Measurements from ENCODE around the gene ZNF614. TPM values are rescaled to one million over a fixed set of nuclear protein-coding genes. Genes with fewer than 3 reads are reported as not detected.

ZNF614 gene
- total and polyA plus RNA-seq, 2 of the 13 experiments (the other 11 are each of a cell fraction or from before 2014, with no cell fraction given), result 13.0 to 22.8 TPM

DNA sequence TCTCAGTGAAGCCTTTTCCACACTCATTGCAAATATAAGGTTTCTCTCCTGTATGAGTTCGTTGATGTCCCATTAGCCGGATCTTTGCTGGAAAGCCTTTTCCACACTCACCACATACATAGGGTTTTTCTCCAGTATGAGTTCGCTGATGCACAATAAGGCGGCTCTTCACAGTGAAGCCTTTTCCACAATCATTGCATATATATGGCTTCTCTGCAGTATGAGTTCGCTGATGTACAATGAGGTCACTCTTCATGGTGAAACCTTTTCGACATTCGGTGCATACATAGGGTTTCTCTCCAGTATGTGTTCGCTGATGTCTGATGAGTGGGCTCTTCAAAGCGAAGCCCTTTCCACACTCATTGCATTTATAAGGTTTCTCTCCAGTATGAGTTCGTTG is 34.8 kb downstream of the ZNF614 start (continued):
- no peak for TF ChIP-seq RFX5 (IDR thresholded peaks at IDR 0.05; ENCODE audit: low read depth, low read length)

DNA sequence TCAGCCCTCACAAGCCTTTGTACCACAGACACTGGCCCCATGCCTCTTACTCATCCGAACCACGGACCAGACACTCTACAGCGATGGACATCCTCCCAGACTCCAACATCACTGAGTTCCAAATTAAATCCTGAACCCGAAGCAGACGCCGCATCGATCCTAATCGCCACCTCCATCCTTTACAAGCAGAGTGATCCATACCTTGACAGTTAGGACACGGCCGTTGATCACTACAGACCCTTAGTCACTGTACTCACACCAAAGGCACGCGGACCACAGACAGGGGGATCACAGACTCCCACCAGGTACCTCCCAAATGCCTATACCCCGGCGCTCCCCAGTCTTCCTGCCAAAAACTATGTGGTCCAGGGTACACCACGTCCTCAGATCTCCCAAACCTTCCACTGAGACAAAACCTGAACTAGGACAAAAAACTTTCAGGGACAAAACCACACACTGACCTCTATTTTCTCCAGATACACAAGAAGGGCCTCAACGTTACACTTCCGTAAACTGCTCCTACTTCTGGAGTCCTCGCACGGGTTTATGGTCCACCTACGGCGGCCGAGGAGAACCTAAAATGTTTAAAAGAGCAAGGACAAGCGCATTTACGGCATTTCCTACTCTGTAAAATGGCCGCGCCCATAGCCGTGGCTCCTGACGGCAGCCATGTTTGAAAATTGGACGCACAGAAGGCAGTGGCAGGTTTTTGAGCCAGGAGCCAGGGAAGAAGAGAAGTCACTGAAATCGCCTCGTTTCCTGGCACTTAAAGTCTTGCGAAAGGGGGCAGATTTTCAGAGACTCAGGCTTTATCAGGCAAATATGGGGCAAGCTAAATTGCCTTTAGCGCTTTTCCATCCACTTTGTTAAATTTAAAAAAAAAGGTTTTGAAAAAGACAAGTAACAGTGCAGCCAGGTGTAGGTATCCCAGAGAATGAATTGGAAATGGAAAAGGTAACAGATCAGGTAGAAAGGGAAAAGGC is 41.6 kb downstream of the ZNF614 start, which contains the start of gene ZNF350:
TSS of gene ZNF350 (minus strand) at position 532 of the 983 bp plus-strand sequence. CDS start 12,480 bp downstream, outside the sequence.
- Histone ChIP-seq H3K27ac (ENCODE audit: extremely low read length, insufficient read depth, low read length) (peak within 1 kb of the TSS; percentile 72), H3K27me3 (ENCODE audit: control insufficient read depth in 1 of 2, insufficient read depth in 2 of 2, low read length in 2 of 2) (peaks cover 0 to 7% of the 10 kb centered on the region in 2 experiments; a peak in 1 of 5 replicates), H3K4me2 (ENCODE audit: low read depth, low read length) (peak within 1 kb of the TSS; percentile 89), H3K4me3 (replicated peaks in 1 of 3; ENCODE audit: insufficient read depth in 1 of 3, low read depth in 2 of 3, low read length in 3 of 3) (peak within 1 kb of the TSS; percentile 84 to 94 (median 88)), H3K36me3 (replicated peaks in 1 of 2; ENCODE audit: control insufficient read depth in 1 of 2, insufficient read depth in 2 of 2, low read length in 2 of 2) (no peaks in the 10 kb centered on the region), H3K4me1 (ENCODE audit: insufficient read depth, low read length) (peaks cover 10% of the 10 kb centered on the region; the same call in 1 of the 2 replicates), H3K79me2 (ENCODE audit: insufficient read depth, low read length) (peaks cover 33% of the 10 kb centered on the region), H2AFZ (ENCODE audit: low read length) (peak within 1 kb of the TSS; percentile 87), H4K20me1 (ENCODE audit: insufficient read depth, low read length) (no peaks in the 10 kb centered on the region), H3K9ac (ENCODE audit: insufficient read depth, low read depth, low read length) (peak within 1 kb of the TSS; percentile 92), H3K9me3 (ENCODE audit: low read length) (peaks cover 42% of the 10 kb centered on the region)
- TSS peak; percentile 72 for BruUV-seq (replicated peaks)
- FAIRE-seq (peak; percentile 92), ATAC-seq (peak; percentile 96), DNase-seq (ENCODE audit: low spot score) (peak; percentile 93)
- intact Hi-C loops (cut with micrococcal nuclease; ENCODE audit: unreplicated experiment), result no loop called here
- in situ Hi-C loops (cut with HindIII; ENCODE audit: extremely low pct_ligation_motif_present, low pct_unique_long_range_greater_than_20kb), result no loop called here
- CTCF ChIA-PET (ENCODE audit: low intra/inter-chr PET ratio, low total read pairs), result no interaction called here
- WGBS (ENCODE audit: low lambda C conversion rate), result 5% methylated on average over 29 of the region's 33 CpGs
- POLR2A ChIA-PET, result no interaction called here
- TF ChIP-seq ZC3H4 (CRISPR knock-in tag; IDR thresholded peaks at IDR 0.05; ENCODE audit: borderline replicate concordance) (no peak), GZF1 (CRISPR knock-in tag; IDR thresholded peaks at IDR 0.05) (no peak), ZNF550 (CRISPR knock-in tag; IDR thresholded peaks at IDR 0.05; ENCODE audit: borderline replicate concordance) (no peak), CREB1 (IDR thresholded peaks at IDR 0.05) (no peak), CREB1 (CRISPR knock-in tag; IDR thresholded peaks at IDR 0.05) (peak; percentile 82), ZNF260 (CRISPR knock-in tag; IDR thresholded peaks at IDR 0.05; ENCODE audit: borderline replicate concordance, low read depth) (no peak), ZNF225 (CRISPR knock-in tag; IDR thresholded peaks at IDR 0.05) (no peak), NONO (IDR thresholded peaks at IDR 0.05) (no peak), NONO (CRISPR knock-in tag; conservative IDR thresholded peaks at IDR 0.05) (peak; percentile 46; the same call in 1 of the 2 replicates), ZEB1 (IDR thresholded peaks at IDR 0.05; ENCODE audit: insufficient replicate concordance, low read depth) (peak; percentile 49), ZSCAN31 (CRISPR knock-in tag; IDR thresholded peaks at IDR 0.05; ENCODE audit: low read depth) (peak; percentile 68; the same call in 1 of the 2 replicates), TAF15 (IDR thresholded peaks at IDR 0.05; ENCODE audit: low read depth, low read length, poor library complexity, severe bottlenecking) (no peak), ARHGAP35 (CRISPR knock-in tag; IDR thresholded peaks at IDR 0.05; ENCODE audit: borderline replicate concordance) (0 out of 2 replicates have a peak, but pooled peaks have one; percentile 63), ZNF274 (CRISPR knock-in tag; IDR thresholded peaks at IDR 0.05) (0 out of 2 replicates have a peak, but pooled peaks have one; percentile 58), TCF12 (IDR thresholded peaks at IDR 0.05) (no peak), TCF12 (CRISPR knock-in tag; IDR thresholded peaks at IDR 0.05) (no peak), KLF9 (CRISPR knock-in tag; IDR thresholded peaks at IDR 0.05; ENCODE audit: low read depth) (0 out of 2 replicates have a peak, but pooled peaks have one; percentile 58), ZNF879 (CRISPR knock-in tag; IDR thresholded peaks at IDR 0.05) (no peak), ZMAT3 (CRISPR knock-in tag; conservative IDR thresholded peaks at IDR 0.05) (no peak)
- TF ChIP-seq, protein P1, sequence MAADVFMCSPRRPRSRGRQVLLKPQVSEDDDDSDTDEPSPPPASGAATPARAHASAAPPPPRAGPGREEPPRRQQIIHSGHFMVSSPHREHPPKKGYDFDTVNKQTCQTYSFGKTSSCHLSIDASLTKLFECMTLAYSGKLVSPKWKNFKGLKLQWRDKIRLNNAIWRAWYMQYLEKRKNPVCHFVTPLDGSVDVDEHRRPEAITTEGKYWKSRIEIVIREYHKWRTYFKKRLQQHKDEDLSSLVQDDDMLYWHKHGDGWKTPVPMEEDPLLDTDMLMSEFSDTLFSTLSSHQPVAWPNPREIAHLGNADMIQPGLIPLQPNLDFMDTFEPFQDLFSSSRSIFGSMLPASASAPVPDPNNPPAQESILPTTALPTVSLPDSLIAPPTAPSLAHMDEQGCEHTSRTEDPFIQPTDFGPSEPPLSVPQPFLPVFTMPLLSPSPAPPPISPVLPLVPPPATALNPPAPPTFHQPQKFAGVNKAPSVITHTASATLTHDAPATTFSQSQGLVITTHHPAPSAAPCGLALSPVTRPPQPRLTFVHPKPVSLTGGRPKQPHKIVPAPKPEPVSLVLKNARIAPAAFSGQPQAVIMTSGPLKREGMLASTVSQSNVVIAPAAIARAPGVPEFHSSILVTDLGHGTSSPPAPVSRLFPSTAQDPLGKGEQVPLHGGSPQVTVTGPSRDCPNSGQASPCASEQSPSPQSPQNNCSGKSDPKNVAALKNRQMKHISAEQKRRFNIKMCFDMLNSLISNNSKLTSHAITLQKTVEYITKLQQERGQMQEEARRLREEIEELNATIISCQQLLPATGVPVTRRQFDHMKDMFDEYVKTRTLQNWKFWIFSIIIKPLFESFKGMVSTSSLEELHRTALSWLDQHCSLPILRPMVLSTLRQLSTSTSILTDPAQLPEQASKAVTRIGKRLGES (CRISPR knock-in tag; IDR thresholded peaks at IDR 0.05; ENCODE audit: borderline replicate concordance), result no peak

Measured in HepG2 (cell line).